ENCODE results near the gene SYT5. TPM values are rescaled to one million over a fixed set of nuclear protein-coding genes. Genes with fewer than 3 reads are reported as not detected.
A peak's percentile ranks its signal among the peaks of the same experiment; 100 is the strongest.
"Not testable (repeated sequence)": the region's sequence is repeated elsewhere in the genome, so short reads cannot be mapped to it uniquely, and the experiment has no call there.

SYT5 gene
- total RNA-seq, 1 experiment from 2014 or later, result 1.1 TPM

DNA sequence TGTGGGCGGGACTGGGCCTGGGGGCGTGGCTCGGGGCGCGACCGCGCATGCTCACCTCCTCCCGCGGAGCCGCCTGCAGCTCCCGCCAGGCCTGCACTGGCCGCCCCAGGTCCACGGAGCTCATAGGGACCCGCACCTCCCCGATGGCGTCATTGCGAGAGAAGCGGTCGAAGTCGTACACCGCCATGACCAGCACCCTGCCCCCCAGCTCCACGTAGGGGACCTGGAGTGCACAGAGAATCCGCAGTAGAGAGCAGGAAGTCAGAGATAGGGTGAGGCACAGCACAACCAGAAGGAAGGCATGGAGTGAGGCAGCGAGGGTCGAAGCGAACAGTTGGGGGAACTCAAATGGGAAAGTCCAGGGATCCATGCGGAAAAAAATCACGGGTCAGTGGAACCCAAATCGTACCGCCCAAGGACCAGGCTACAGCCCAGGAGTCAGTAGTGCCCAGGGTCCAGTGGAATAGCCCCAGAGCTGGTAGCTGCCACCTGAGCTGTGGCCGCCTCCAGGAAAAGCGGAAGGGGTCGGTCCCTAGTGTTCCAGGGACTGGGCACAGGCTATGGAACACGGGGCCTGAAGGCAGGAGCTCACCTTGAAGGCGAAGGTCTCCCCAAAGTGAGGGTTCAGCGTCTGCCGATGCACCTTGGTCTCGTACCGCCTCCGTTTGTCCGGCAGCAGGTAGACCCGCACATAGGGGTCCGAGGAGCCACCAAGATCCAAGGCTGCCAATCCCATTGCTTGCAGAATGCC, 4.8 kb downstream of the SYT5 start:
- in situ Hi-C loops (cut with HindIII; ENCODE audit: low pct_unique_long_range_greater_than_20kb, low sequenced_read_pairs), result no loop called here

DNA sequence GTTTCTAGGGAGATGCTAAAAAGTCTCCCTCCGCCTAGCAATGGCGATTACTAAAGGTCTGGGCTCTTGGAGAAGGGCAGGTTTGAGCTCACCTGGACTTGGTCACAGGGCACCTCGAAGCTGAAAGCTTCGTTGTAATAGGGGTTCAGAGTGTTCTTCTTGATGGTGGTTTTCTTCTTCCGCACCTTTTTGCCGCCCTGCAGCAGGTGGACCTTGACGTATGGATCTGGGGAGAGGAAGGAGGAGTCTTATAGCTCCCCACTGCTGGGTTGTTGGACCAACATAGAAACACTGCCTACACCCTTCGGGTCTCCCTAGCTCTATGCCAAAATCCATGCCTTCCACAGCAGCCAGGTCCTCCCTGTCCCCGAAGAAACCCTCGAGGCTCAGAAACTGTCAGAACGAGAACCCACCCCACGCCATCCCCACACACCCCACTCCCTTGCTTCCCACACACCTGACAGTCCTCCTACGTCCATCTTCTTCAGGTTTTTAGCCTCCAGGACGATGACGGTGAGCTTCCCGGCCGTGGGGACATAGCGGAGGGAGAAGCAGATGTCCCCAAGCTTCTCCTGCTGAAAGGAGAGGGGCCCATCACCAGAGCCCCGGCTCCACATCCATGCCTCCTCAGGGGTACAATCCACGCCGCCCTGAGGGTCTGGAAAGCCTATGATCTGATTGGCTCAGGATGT, 5.5 kb downstream of the SYT5 start:
- in situ Hi-C loops (cut with HindIII; ENCODE audit: low pct_unique_long_range_greater_than_20kb, low sequenced_read_pairs), result no loop called here
- no peak for DNase-seq (ENCODE audit: low read depth, low spot score)

More for the DNA sequence above, 4.8 kb downstream of the SYT5 start:
- no peak for DNase-seq (ENCODE audit: low read depth, low spot score)

DNA sequence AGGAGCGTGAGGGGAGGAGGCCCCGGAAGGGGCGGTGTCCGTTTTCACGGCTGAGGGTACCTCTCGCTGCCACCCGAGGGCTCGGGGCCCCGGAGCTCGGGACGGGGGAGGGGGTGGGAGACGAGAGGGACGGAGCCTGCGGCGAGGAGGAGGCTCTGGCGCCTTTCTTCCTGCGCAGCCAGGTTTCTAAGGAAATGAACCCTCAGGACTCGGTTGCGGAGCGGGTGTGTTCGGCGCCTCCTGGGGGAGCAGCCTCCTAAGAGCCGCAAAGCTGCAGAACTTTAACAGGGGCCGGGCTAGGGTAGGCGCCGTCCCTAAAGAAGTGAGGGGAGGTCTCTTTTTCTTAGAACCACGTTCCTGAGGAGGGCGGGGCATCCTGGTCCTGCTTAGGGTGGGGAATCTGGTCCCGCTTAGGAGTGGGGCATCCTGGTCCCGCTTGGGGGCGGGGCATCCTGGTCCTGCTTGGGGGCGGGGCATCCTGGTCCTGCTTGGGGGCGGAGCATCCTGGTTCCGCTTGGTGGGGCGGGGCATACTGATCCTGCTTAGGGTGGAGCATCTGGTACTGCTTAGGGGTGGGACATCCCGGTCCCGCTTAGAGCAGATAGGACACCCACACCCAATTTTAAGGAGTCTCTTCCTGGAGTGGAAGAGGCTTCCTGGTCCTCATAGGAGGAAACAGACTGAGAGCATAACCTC, 6.2 kb downstream of the SYT5 start:
- in situ Hi-C loops (cut with HindIII; ENCODE audit: low pct_unique_long_range_greater_than_20kb, low sequenced_read_pairs), result no loop called here

DNA sequence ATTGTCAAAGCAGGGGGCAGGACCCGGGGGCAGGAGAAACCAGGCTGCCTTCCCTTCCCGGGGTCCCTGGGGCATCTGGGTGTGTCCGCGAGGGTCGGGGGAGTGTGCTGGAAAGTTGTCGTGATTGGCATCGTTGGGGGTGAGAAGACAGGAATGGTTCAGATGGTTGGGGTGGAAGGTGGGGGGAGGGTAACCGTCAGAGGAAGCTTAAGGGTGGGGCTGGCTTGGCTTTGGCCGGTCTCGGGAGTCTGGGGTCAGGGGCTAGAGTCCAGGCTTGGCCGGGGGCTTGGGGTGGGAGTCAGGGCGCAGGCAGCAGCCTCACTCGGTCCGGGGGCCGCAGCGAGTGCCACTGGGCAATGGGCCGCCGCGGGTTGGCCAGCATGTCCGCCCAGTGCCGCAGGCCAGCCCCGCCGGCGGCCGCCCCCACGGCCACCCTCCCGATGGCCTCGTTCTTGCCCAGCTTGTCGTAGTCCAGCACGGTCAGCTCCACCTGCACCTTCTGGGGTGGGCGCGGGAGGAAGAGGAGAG, 6.8 kb downstream of the SYT5 start:
- in situ Hi-C loops (cut with HindIII; ENCODE audit: low pct_unique_long_range_greater_than_20kb, low sequenced_read_pairs), result no loop called here
- no peak for DNase-seq (ENCODE audit: low read depth, low spot score)

More for the DNA sequence above, 6.2 kb downstream of the SYT5 start:
- peak; percentile 86 for DNase-seq (ENCODE audit: low read depth, low spot score)

DNA sequence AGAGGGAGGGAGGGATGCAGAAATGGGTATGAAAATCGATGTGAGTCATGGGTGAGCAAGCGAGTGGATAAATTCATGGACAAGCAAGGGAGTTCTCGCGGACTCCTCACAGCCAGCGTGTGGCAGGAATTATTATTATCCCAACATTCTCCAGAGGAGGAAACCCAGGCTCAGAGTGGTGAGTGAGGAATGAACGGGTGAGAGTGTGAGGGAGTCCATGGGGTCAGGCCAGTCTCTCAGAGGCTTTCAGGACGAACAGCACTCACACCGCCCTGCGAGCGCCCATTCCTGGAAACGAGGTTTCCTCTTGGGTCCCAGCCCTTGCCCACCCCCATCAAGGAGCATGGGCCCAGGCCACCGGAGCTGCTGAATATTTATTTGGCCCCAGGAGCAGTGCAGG, 7.3 kb downstream of the SYT5 start:
- no peak for DNase-seq (ENCODE audit: low read depth, low spot score)
- in situ Hi-C loops (cut with HindIII; ENCODE audit: low pct_unique_long_range_greater_than_20kb, low sequenced_read_pairs), result no loop called here

DNA sequence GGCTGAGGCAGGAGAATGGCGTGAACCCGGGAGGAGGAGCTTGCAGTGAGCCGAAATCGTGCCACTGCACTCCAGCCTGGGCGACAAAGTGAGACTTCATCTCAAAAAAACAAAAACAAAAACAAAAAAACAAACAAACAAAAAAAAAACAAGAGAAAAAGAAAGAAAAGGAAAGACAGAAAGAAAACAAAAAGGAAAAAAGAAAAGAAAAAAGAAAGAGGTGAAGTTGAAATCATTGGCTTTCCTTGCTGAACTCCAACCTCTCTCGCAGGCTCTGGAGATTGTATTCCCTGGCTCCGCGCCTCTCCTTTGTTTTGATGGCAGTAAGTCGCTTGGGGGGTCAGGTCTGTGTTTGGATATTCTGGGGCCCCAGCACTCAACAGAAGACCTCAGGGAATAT, 7.8 kb downstream of the SYT5 start:
- in situ Hi-C loops (cut with HindIII; ENCODE audit: low pct_unique_long_range_greater_than_20kb, low sequenced_read_pairs); DNase-seq (ENCODE audit: low read depth, low spot score): not testable (repeated sequence)

DNA sequence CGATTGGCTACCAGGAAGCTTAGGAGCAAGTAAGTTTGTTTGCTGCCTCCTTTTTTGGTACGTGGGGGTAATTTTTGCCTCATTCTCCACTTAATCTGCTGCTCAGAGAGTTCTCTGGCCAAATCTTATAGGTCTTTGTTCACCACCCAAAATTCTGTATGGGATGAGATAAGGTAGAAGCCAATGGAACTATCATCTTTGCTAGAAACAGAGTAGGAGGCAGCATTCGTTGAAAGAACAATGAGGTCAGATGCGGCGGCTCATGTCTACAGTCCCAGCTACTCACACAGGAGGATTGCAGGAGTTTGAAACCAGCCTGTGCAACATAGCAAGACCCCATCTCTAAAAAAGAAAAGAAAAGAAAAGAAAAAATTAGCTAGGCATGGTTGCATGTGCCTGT, 8.6 kb downstream of the SYT5 start:
- DNase-seq (ENCODE audit: low read depth, low spot score), result no peak
- in situ Hi-C loops (cut with HindIII; ENCODE audit: low pct_unique_long_range_greater_than_20kb, low sequenced_read_pairs), result no loop called here

DNA sequence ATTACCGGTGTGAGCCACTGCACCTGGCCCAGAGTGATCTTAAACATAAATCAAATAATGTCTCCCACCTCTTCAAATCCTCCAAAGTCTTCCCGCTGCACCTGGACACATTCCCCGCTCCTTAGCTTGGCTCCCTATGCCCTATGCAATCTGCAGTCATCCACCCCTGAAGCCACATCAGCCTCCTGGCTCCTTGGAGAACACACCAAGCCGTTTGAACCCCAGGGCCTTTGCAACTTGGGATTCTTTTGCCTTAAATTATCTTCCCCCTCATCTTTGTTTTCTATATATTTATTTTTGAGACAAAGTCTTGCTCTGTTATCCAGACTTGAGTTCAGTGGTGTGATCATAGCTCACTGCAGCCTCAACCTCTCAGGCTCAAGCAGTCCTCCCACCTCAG, 11.0 kb downstream of the SYT5 start:
- DNase-seq (ENCODE audit: low read depth, low spot score), result no peak
- in situ Hi-C loops (cut with HindIII; ENCODE audit: low pct_unique_long_range_greater_than_20kb, low sequenced_read_pairs), result no loop called here

DNA sequence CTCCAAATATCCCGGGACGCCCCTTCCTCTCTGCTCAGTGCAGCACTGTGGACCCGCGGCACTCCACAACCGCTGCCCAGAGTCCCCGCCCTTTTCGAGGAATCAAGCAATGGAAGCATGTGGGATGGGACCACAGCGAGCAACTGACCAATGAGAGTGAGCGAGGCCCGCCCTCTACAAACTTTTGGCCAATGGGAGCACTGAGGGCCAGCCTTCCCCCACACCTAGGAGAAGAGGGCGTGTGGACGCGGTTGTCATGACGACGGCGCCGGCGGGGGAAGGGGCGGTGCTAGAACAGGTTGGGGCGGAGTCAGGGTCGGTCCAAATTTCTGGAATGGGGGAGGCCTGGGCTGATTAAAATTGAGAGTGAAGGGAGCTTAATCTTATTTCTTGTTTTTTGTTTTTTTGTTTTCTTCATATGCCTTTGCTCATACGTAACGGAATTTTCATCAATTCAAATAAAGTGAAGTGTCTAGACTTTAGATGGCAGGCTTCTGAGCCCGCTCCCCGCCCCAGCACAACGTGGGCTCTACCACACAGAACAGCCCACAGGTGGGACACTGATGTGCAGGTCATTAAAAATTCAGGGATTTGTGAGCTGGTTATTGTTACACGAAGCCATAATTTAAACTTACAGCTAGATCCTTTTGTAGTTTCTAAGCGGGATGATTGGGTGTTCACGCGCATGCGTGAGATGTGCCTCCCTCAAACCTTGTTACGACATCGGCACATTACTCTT, 13.4 kb downstream of the SYT5 start, which contains the start of gene DNAAF3:
TSS of gene DNAAF3 (minus strand) at position 84 of the 739 bp plus-strand sequence. CDS start 200 bp downstream, outside the sequence.
- DNase-seq (ENCODE audit: low read depth, low spot score), result peak; percentile 98
- in situ Hi-C loops (cut with HindIII; ENCODE audit: low pct_unique_long_range_greater_than_20kb, low sequenced_read_pairs), result no loop called here

DNA sequence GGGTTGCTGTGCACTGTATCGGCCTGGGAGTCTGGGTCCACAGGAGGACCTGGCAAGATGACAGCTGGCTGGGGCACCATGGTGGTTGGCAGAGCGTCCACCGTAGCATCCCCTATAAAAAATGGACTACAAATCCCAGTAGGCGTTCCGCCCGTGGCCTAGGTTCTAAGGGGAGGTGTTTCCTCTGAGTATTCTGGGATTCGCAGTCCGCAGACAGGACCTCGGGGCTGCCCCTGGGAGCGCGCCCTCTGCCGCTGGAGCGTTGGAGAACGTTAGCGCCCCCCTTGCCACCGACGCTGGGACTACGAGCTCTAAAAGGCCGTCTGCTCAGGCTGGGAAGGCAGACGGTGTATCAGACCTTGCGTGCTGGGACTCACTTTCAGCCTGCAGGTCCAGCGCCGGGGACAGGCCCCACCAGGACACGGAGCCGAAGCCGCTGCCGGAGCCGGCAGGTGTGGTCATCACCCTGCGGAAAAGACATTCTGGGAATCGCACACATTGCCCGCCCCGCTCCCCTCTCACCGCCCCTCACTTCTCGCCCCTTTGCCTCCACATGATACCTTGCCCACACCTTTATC, 14.0 kb downstream of the SYT5 start:
- in situ Hi-C loops (cut with HindIII; ENCODE audit: low pct_unique_long_range_greater_than_20kb, low sequenced_read_pairs), result no loop called here

DNA sequence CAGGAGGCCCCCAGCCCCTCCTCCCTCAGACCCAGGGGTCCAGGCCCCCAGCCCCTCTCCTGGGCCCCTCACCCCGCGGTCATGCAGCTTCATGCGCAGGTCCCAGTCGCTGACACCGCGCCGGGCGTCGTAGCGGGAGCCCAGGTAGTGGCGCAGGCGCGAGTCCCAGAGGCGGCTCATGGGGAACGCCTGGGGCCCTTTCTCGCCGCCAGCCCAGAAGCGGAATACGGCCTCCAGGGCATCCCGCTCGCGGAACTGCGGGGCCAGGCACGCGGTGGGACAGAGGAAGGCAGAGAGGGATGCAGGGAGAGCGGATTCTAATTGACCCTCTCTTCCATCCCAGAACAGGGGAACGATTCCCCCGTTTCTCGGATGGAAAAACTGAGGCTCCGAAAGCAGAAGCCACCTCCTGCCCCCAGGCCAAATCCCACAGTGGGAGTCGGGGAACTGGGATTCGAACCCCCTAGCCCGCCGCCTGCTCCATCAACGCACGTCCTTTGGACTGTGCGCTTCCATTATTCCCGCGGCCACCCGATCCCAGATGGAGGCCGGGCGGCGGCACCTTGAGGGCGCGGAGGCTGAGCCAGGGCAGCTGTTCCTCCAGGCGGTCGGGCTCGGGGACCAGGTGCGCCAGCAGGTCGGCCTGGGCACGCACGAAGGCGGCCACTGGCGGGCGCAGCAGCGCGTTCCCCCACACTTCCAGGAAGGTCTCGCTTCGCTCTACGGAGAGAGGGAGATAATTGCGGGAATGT, 18.3 kb downstream of the SYT5 start:
- DNase-seq (ENCODE audit: low read depth, low spot score), result no peak
- in situ Hi-C loops (cut with HindIII; ENCODE audit: low pct_unique_long_range_greater_than_20kb, low sequenced_read_pairs), result no loop called here

More for the DNA sequence above, 14.0 kb downstream of the SYT5 start:
- DNase-seq (ENCODE audit: low read depth, low spot score), result peak; percentile 95

DNA sequence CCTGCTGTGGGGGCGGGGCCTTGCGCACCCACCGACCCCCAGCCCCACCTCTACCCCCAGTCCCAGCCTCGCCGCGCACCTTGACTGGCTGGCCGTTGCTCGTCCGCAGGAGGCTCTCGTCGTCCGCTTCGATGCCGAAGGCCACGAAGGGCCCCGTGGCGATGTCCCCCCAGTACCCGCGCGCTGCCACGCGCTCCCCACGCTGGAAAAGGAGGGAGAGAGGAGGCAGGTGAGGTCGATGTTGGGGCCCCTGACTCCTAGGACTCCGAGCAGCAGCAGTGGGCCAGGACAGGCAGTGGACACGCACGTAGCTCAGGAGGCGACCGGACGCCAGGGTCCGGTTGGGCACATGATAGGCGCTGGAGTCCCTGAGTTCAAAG, 19.1 kb downstream of the SYT5 start:
- no peak for DNase-seq (ENCODE audit: low read depth, low spot score)
- in situ Hi-C loops (cut with HindIII; ENCODE audit: low pct_unique_long_range_greater_than_20kb, low sequenced_read_pairs), result no loop called here

DNA sequence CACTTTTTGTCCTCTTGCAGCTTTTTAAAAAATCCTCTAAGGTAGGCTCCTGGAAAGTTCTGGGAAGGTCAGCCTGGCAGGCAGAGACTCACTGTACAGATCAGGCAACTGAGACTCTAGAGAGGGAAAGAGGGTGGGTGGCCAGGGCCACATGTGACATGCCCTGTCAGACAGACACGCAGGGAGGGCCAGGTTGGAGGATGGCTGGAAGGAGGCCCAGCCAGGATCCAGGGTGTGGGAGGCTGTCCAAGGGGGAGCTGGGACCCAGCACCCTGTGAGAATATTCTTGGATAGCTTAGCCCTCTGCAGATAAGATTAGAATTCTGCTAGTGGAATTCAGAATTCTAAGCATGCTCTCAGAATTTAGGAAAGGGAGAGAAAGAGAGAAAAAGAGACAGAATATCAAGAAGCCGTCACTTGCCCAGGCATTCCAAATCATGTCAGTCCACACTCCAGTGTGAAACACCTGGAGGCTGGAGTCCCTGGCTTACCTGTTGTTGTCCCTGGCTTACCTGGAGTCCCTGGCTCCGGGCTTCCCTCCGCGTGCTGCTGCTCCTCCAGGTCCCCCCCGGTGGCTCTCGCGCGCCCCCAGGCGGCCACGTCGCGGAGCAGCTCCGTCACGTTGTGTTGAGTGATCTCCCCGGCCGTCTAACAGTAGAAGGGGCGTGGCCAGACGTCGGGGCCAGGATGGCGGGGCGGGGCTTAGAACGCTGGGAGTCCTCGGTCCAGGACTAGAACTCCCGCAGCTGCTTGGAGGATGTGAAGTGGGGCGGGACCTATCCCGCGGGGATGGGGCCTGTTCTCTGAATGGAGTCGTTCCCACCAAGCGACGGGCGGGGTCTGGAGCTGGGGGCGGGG, 19.7 kb downstream of the SYT5 start:
- DNase-seq (ENCODE audit: low read depth, low spot score), result peak; percentile 92
- in situ Hi-C loops (cut with HindIII; ENCODE audit: low pct_unique_long_range_greater_than_20kb, low sequenced_read_pairs), result no loop called here

DNA sequence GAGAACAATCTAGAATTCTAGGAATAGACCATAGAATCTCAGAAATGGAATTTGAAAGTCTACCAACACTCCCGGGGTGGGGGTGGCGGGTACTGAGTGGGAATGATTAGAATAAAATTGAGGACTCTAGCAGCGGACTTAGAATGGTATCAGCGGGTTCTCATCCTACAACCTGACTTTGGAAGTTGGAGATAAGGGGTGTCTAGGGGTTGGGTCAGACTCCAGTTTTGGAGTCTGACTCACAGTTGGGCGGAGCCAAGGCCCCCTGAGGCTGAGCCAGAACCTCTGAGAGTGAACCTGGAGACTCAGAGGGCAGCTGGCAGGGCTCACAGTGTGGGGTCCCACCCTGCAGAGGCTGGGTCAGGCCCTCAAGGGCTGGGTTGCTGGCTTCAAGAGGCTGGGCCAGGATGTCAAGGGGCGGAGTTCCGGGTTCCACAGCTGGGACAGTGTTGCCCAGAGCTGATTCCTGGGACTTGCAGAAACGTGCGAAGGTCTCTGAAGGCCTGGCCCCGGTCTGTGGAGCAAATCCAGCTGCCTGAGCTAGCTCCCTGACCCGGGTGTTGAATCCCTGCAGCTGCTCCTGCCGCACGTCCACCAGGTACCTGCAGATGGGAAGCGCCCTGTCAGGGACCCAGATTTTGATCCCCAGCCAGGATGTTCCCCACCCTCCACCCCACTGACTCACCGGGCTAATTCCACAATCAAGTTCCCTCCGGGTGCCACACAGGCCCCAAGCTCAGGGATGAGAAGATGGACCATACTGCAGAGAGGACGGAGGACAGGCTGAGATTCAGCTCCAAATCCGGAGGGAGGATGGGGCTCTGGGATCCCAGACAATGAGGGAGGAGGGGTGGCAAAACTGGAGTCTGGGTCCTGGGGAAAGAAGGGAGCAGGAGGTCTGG, 21.0 kb downstream of the SYT5 start:
- no peak for DNase-seq (ENCODE audit: low read depth, low spot score)
- in situ Hi-C loops (cut with HindIII; ENCODE audit: low pct_unique_long_range_greater_than_20kb, low sequenced_read_pairs), result no loop called here

DNA sequence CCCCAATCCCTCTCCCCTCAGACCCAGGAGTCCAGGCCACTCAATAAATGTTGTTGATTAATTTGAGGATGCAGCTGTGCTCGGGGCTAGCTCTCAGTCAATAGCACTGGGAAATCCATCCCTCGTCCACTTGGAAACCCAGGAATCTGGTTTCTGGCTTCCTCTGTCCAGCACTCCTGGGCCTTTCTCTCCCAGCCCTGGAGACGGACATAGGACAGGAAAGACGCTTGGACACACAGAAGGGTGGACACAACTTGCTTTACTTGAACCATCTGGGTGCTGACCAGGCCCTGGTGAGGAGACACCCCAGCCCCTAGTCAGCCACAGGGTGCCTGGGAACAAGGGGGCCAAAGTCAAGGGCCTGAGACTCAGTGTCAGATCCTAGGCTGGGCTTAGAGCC, 21.7 kb downstream of the SYT5 start:
- no peak for DNase-seq (ENCODE audit: low read depth, low spot score)
- in situ Hi-C loops (cut with HindIII; ENCODE audit: low pct_unique_long_range_greater_than_20kb, low sequenced_read_pairs), result no loop called here
